Measurements from ENCODE around the gene ATRAID. TPM values are rescaled to one million over a fixed set of nuclear protein-coding genes. Genes with fewer than 3 reads are reported as not detected.
A peak's percentile ranks its signal among the peaks of the same experiment; 100 is the strongest.

Gene ATRAID
- total and polyA plus RNA-seq, 2 donors (not counting 3 experiments of a cell fraction or from before 2014, with no cell fraction given): 84.3 to 283 TPM

DNA sequence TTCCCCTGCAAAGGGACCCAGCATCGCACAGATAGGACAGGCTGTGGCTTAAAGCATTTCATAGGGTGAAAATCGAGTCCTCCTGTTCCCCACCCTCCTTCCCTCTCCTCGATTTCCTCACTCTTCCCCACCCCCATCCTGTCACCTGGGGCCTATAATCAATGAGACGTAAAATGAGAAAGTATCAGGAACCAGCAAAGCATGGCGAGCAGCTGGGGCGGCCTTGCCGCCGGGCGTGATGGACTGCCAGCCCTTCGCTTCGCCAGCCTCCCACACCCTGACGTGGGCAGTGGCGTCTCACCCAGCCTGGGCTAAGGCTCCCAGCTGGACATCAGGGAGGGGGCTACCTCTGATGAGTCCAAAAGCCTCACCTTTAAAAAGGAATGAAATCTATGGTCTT, 39.9 kb downstream of the ATRAID start:
- CTCF ChIA-PET: interaction anchor here (1.0 to 6.8 kb wide), 3 partner anchors 29 to 117 kb away, joined by 3 to 81 read pairs (median 23); partner anchors contain the start of gene TRIM54
- FAIRE-seq: no peak
- POLR2A ChIA-PET: no interaction called here

DNA sequence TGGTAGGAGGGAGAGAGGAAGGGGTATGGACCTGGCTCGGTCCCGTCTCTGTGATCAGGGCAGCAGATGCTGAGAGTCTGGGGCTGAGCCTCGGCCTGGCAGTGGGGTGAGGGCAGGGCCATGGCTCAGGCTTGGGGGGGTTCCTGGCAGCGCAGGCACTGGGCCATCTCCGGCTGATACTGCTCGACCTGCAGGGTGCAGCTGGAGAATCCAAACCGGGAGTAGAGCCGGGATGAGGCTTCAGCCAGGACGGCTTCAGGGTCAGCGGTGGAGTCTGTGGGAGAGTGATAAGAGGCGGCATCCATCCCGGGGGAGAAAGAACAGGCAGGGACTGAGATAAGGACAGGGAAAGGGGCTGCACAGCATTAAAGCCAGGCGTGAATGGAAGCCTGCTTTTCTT, 43.3 kb downstream of the ATRAID start:
- FAIRE-seq (peak; percentile 33), DNase-seq (ENCODE audit: low read depth, low spot score) (peak; percentile 73)
- Histone ChIP-seq H3K36me3 (ENCODE audit: control insufficient read depth in 2 of 2, extremely low read depth in 1 of 2, insufficient read depth in 2 of 2, low read length in 2 of 2) (peaks cover 0 to 15% of the 10 kb centered on the region in 2 experiments), H3K79me2 (ENCODE audit: control insufficient read depth, insufficient read depth, low read length) (no peaks in the 10 kb centered on the region), H3K4me2 (ENCODE audit: insufficient read depth, low read length) (no peak overlapping the region), H4K20me1 (replicated peaks; ENCODE audit: control insufficient read depth, extremely low read depth, insufficient read depth, low read length) (no peaks in the 10 kb centered on the region), H3K4me1 (ENCODE audit: control insufficient read depth, extremely low read depth, insufficient read depth, low read length) (peaks cover 14% of the 10 kb centered on the region), H3K9me3 (replicated peaks; ENCODE audit: control insufficient read depth, insufficient read depth, low read length) (no peaks in the 10 kb centered on the region), H3K9ac (replicated peaks; ENCODE audit: extremely low read depth, insufficient read depth, low read length) (no peak overlapping the region), H3K9me1 (replicated peaks; ENCODE audit: control insufficient read depth, extremely low read depth, insufficient read depth, low read length) (no peaks in the 10 kb centered on the region), H2AFZ (ENCODE audit: low read depth, low read length) (no peak overlapping the region), H3K27ac (ENCODE audit: insufficient read depth, low read depth, low read length) (no peak overlapping the region), H3K27me3 (ENCODE audit: control insufficient read depth in 2 of 2, insufficient read depth in 2 of 2, low read length in 2 of 2) (no peaks in the 10 kb centered on the region), H3K4me3 (replicated peaks in 1 of 3; ENCODE audit: insufficient read depth in 1 of 3, low read depth in 1 of 3, low read length in 3 of 3) (no peak overlapping the region)
- dilution Hi-C loops (cut with MboI; ENCODE audit: extremely low pct_ligation_motif_present, low sequenced_read_pairs) (no loop called here), intact Hi-C loops (cut with micrococcal nuclease) (no loop called here)
- ChIA-PET CTCF (interaction anchor here (1.2 to 3.0 kb wide), 4 partner anchors 10 to 48 kb away, joined by 3 to 21 read pairs (median 8); no protein-coding TSS in a partner anchor), POLR2A (no interaction called here)
- no TSS peak for BruUV-seq (replicated peaks)
- TF ChIP-seq GATA2 (IDR thresholded peaks at IDR 0.05; ENCODE audit: insufficient read depth, insufficient read length, low read depth, low read length) (no peak), EZH2 (IDR thresholded peaks at IDR 0.05; ENCODE audit: borderline replicate concordance, low read depth, low read length, severe bottlenecking) (no peak), FOS (IDR thresholded peaks at IDR 0.05; ENCODE audit: borderline replicate concordance, insufficient read depth, low read length) (no peak), POLR2A (IDR thresholded peaks at IDR 0.05; ENCODE audit: low read depth, low read length) (no peak), MAX (IDR thresholded peaks at IDR 0.05; ENCODE audit: insufficient read depth, insufficient read length) (no peak), MYC (IDR thresholded peaks at IDR 0.05; ENCODE audit: low read depth, low read length) (no peak), POLR2AphosphoS5 (IDR thresholded peaks at IDR 0.05; ENCODE audit: insufficient read depth, low read depth, low read length) (no peak), JUN (IDR thresholded peaks at IDR 0.05; ENCODE audit: borderline replicate concordance, insufficient read depth, insufficient read length, low read depth) (no peak)
- TF ChIP-seq, protein P1, sequence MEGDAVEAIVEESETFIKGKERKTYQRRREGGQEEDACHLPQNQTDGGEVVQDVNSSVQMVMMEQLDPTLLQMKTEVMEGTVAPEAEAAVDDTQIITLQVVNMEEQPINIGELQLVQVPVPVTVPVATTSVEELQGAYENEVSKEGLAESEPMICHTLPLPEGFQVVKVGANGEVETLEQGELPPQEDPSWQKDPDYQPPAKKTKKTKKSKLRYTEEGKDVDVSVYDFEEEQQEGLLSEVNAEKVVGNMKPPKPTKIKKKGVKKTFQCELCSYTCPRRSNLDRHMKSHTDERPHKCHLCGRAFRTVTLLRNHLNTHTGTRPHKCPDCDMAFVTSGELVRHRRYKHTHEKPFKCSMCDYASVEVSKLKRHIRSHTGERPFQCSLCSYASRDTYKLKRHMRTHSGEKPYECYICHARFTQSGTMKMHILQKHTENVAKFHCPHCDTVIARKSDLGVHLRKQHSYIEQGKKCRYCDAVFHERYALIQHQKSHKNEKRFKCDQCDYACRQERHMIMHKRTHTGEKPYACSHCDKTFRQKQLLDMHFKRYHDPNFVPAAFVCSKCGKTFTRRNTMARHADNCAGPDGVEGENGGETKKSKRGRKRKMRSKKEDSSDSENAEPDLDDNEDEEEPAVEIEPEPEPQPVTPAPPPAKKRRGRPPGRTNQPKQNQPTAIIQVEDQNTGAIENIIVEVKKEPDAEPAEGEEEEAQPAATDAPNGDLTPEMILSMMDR (IDR thresholded peaks at IDR 0.05; ENCODE audit: extremely low read depth in 1 of 2, insufficient read depth in 1 of 2, low read depth in 1 of 2, low read length in 2 of 2): no peak

More for the DNA sequence above, 39.9 kb downstream of the ATRAID start:
- no peak overlapping the region for H3K4me3 ChIP-seq (replicated peaks in 1 of 3; ENCODE audit: insufficient read depth in 1 of 3, low read depth in 1 of 3, low read length in 3 of 3)
- peaks cover 0 to 8% of the 10 kb centered on the region in 2 experiments for H3K36me3 ChIP-seq (ENCODE audit: control insufficient read depth in 2 of 2, extremely low read depth in 1 of 2, insufficient read depth in 2 of 2, low read length in 2 of 2)
- dilution Hi-C loops (cut with MboI; ENCODE audit: extremely low pct_ligation_motif_present, low sequenced_read_pairs) (no loop called here), intact Hi-C loops (cut with micrococcal nuclease) (no loop called here)
- H4K20me1 ChIP-seq (replicated peaks; ENCODE audit: control insufficient read depth, extremely low read depth, insufficient read depth, low read length): no peaks in the 10 kb centered on the region
- no peaks in the 10 kb centered on the region for H3K9me3 ChIP-seq (replicated peaks; ENCODE audit: control insufficient read depth, insufficient read depth, low read length)
- no peak overlapping the region for H3K4me2 ChIP-seq (ENCODE audit: insufficient read depth, low read length)
- peaks cover 26% of the 10 kb centered on the region for H3K4me1 ChIP-seq (ENCODE audit: control insufficient read depth, extremely low read depth, insufficient read depth, low read length)
- no peak overlapping the region for H3K9ac ChIP-seq (replicated peaks; ENCODE audit: extremely low read depth, insufficient read depth, low read length)
- no peak overlapping the region for H3K27ac ChIP-seq (ENCODE audit: insufficient read depth, low read depth, low read length)
- H3K27me3 ChIP-seq (ENCODE audit: control insufficient read depth in 2 of 2, insufficient read depth in 2 of 2, low read length in 2 of 2): no peaks in the 10 kb centered on the region
- TF ChIP-seq POLR2AphosphoS5 (IDR thresholded peaks at IDR 0.05; ENCODE audit: insufficient read depth, low read depth, low read length) (no peak), POLR2A (IDR thresholded peaks at IDR 0.05; ENCODE audit: low read depth, low read length) (no peak), GATA2 (IDR thresholded peaks at IDR 0.05; ENCODE audit: insufficient read depth, insufficient read length, low read depth, low read length) (no peak), MYC (IDR thresholded peaks at IDR 0.05; ENCODE audit: low read depth, low read length) (no peak), EZH2 (IDR thresholded peaks at IDR 0.05; ENCODE audit: borderline replicate concordance, low read depth, low read length, severe bottlenecking) (no peak)
- no peak overlapping the region for H2AFZ ChIP-seq (ENCODE audit: low read depth, low read length)
- no peaks in the 10 kb centered on the region for H3K9me1 ChIP-seq (replicated peaks; ENCODE audit: control insufficient read depth, extremely low read depth, insufficient read depth, low read length)
- no peak for DNase-seq (ENCODE audit: low read depth, low spot score)
- no TSS peak for BruUV-seq (replicated peaks)
- no peaks in the 10 kb centered on the region for H3K79me2 ChIP-seq (ENCODE audit: control insufficient read depth, insufficient read depth, low read length)

Measured in endothelial cell of umbilical vein (primary cell).